ENCODE measurements around the gene RFX1.

Gene RFX1

DNA sequence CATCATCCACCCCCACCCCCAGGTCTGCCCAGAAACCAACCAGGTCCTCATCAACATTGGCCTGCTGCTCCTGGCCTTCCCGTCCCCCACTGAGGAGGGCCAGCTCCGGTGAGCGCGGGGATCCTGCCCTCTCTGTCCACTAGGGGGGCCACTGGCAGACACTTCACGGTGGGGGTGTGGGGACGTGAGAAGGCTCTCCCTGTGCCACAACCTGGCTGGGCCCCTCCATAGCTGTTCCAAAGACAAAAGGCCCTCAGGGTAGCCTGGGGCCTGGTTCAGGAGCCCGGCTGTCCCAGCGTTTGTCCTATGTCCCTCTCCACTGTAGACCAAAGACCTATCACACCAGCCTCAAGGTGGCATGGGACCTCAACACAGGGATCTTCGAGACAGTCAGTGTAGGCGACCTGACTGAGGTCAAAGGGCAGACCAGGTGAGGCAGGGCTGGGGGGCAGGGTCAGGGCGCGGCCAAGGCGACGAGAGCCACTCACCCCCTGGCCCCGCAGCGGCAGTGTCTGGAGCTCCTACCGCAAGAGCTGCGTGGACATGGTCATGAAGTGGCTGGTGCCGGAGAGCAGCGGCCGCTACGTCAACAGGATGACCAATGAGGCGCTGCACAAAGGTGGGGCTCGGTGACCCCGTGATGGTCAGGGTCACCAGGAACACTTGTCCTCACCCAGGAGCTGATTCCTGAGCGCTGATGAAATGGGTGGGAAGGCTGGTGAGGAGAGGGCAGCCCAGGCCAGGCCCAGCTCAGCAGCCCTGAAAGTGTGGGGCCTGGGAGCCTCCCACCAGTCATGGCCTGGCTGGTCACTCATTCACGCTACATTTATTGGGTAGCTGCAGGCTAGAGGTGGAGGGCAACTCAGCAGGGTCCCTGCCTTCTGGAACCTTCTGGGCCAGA, 45.9 kb downstream of the RFX1 start:
- no peak for TF ChIP-seq CSDC2 (CRISPR knock-in tag; IDR thresholded peaks at IDR 0.05)
- TF ChIP-seq, protein P1, sequence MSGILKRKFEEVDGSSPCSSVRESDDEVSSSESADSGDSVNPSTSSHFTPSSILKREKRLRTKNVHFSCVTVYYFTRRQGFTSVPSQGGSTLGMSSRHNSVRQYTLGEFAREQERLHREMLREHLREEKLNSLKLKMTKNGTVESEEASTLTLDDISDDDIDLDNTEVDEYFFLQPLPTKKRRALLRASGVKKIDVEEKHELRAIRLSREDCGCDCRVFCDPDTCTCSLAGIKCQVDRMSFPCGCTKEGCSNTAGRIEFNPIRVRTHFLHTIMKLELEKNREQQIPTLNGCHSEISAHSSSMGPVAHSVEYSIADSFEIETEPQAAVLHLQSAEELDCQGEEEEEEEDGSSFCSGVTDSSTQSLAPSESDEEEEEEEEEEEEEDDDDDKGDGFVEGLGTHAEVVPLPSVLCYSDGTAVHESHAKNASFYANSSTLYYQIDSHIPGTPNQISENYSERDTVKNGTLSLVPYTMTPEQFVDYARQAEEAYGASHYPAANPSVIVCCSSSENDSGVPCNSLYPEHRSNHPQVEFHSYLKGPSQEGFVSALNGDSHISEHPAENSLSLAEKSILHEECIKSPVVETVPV (CRISPR knock-in tag; IDR thresholded peaks at IDR 0.05), result no peak
- TF ChIP-seq, protein P2, sequence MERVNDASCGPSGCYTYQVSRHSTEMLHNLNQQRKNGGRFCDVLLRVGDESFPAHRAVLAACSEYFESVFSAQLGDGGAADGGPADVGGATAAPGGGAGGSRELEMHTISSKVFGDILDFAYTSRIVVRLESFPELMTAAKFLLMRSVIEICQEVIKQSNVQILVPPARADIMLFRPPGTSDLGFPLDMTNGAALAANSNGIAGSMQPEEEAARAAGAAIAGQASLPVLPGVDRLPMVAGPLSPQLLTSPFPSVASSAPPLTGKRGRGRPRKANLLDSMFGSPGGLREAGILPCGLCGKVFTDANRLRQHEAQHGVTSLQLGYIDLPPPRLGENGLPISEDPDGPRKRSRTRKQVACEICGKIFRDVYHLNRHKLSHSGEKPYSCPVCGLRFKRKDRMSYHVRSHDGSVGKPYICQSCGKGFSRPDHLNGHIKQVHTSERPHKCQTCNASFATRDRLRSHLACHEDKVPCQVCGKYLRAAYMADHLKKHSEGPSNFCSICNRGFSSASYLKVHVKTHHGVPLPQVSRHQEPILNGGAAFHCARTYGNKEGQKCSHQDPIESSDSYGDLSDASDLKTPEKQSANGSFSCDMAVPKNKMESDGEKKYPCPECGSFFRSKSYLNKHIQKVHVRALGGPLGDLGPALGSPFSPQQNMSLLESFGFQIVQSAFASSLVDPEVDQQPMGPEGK (CRISPR knock-in tag; IDR thresholded peaks at IDR 0.05; ENCODE audit: borderline replicate concordance), result no peak
- TF ChIP-seq PPARA (CRISPR knock-in tag; IDR thresholded peaks at IDR 0.05; ENCODE audit: borderline replicate concordance), result no peak
- TF ChIP-seq TOX (CRISPR knock-in tag; IDR thresholded peaks at IDR 0.05; ENCODE audit: borderline replicate concordance), result no peak
- TF ChIP-seq, protein P3, sequence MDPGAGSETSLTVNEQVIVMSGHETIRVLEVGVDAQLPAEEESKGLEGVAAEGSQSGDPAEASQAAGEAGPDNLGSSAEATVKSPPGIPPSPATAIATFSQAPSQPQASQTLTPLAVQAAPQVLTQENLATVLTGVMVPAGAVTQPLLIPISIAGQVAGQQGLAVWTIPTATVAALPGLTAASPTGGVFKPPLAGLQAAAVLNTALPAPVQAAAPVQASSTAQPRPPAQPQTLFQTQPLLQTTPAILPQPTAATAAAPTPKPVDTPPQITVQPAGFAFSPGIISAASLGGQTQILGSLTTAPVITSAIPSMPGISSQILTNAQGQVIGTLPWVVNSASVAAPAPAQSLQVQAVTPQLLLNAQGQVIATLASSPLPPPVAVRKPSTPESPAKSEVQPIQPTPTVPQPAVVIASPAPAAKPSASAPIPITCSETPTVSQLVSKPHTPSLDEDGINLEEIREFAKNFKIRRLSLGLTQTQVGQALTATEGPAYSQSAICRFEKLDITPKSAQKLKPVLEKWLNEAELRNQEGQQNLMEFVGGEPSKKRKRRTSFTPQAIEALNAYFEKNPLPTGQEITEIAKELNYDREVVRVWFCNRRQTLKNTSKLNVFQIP (CRISPR knock-in tag; IDR thresholded peaks at IDR 0.05; ENCODE audit: borderline replicate concordance, low read depth), result no peak
- TF ChIP-seq ZNF8 (CRISPR knock-in tag; IDR thresholded peaks at IDR 0.05), result no peak
- no peak for TF ChIP-seq ZC3H10 (CRISPR knock-in tag; IDR thresholded peaks at IDR 0.05)
- TF ChIP-seq ZFP3 (CRISPR knock-in tag; IDR thresholded peaks at IDR 0.05), result no peak
- TF ChIP-seq GLIS3 (CRISPR knock-in tag; IDR thresholded peaks at IDR 0.05), result no peak
- no peak for TF ChIP-seq RARB (CRISPR knock-in tag; IDR thresholded peaks at IDR 0.05)
- TF ChIP-seq, protein P4, sequence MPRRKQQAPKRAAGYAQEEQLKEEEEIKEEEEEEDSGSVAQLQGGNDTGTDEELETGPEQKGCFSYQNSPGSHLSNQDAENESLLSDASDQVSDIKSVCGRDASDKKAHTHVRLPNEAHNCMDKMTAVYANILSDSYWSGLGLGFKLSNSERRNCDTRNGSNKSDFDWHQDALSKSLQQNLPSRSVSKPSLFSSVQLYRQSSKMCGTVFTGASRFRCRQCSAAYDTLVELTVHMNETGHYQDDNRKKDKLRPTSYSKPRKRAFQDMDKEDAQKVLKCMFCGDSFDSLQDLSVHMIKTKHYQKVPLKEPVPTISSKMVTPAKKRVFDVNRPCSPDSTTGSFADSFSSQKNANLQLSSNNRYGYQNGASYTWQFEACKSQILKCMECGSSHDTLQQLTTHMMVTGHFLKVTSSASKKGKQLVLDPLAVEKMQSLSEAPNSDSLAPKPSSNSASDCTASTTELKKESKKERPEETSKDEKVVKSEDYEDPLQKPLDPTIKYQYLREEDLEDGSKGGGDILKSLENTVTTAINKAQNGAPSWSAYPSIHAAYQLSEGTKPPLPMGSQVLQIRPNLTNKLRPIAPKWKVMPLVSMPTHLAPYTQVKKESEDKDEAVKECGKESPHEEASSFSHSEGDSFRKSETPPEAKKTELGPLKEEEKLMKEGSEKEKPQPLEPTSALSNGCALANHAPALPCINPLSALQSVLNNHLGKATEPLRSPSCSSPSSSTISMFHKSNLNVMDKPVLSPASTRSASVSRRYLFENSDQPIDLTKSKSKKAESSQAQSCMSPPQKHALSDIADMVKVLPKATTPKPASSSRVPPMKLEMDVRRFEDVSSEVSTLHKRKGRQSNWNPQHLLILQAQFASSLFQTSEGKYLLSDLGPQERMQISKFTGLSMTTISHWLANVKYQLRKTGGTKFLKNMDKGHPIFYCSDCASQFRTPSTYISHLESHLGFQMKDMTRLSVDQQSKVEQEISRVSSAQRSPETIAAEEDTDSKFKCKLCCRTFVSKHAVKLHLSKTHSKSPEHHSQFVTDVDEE (CRISPR knock-in tag; IDR thresholded peaks at IDR 0.05), result no peak
- TF ChIP-seq TCF4 (CRISPR knock-in tag; IDR thresholded peaks at IDR 0.05; ENCODE audit: borderline replicate concordance), result no peak
- TF ChIP-seq ZNF70 (CRISPR knock-in tag; IDR thresholded peaks at IDR 0.05), result no peak
- no peak for TF ChIP-seq SNAI2 (CRISPR knock-in tag; IDR thresholded peaks at IDR 0.05)
- ATAC-seq, result peak; percentile 47; the same call in 2 of the 3 replicates

DNA sequence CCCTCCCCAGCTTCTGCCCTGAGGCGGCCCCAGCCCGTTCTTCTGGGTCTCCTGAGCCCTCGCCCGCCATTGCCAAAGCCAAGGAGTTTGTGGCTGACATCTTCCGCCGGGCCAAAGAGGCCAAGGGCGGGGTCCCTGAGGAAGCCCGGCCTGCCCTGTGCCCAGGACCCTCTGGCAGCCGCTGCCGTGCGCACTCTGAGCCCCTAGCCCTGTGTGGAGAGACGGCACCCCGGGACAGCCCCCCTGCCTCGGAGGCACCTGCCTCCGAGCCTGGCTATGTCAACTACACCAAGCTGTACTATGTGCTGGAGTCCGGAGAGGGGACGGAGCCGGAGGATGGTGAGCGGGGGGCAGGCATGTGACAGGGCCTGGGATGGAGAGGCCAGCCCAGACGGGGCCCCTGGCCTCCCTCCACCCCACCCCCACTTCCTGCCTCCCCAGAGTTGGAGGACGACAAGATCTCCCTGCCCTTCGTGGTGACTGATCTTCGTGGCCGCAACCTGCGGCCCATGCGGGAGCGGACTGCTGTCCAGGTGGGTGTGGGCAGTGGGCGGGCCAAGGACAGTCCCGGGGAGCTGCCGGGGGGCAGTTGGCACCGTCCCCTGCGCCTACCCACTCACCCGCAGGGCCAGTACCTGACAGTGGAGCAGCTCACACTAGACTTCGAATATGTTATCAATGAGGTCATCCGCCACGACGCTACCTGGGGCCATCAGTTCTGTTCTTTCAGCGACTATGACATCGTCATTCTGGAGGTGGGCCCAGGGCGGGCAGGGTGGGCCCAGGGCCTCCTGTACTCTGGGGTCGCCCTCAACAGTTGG, 46.8 kb downstream of the RFX1 start:
- TF ChIP-seq ARNTL (CRISPR knock-in tag; IDR thresholded peaks at IDR 0.05; ENCODE audit: borderline replicate concordance, low read depth) (no peak), SNAI2 (CRISPR knock-in tag; IDR thresholded peaks at IDR 0.05) (no peak), TCF4 (CRISPR knock-in tag; IDR thresholded peaks at IDR 0.05; ENCODE audit: borderline replicate concordance) (no peak), ZNF8 (CRISPR knock-in tag; IDR thresholded peaks at IDR 0.05) (no peak), TOX (CRISPR knock-in tag; IDR thresholded peaks at IDR 0.05; ENCODE audit: borderline replicate concordance) (no peak), ZC3H10 (CRISPR knock-in tag; IDR thresholded peaks at IDR 0.05) (no peak), ESRRG (CRISPR knock-in tag; IDR thresholded peaks at IDR 0.05) (no peak), OSR1 (CRISPR knock-in tag; IDR thresholded peaks at IDR 0.05) (no peak), GLIS3 (CRISPR knock-in tag; IDR thresholded peaks at IDR 0.05) (no peak), ZFP30 (CRISPR knock-in tag; IDR thresholded peaks at IDR 0.05) (no peak), PPARA (CRISPR knock-in tag; IDR thresholded peaks at IDR 0.05; ENCODE audit: borderline replicate concordance) (no peak), ISL1 (CRISPR knock-in tag; IDR thresholded peaks at IDR 0.05) (no peak), ZNF565 (CRISPR knock-in tag; conservative IDR thresholded peaks at IDR 0.05; ENCODE audit: low read depth) (no peak)
- TF ChIP-seq, protein P4 (CRISPR knock-in tag; IDR thresholded peaks at IDR 0.05), result no peak
- TF ChIP-seq, protein P1 (CRISPR knock-in tag; IDR thresholded peaks at IDR 0.05), result no peak
- TF ChIP-seq, protein P3 (CRISPR knock-in tag; IDR thresholded peaks at IDR 0.05; ENCODE audit: borderline replicate concordance, low read depth), result no peak
- no peak for ATAC-seq

All from SK-N-SH treated with all-trans-retinoic acid at 6 μM for 48 hours (cell line).